Progenitor cell of endocrine pancreas (in vitro differentiated cells): Measurements from ENCODE around the gene DIP2C. TPM values are rescaled to one million over a fixed set of nuclear protein-coding genes. Genes with fewer than 3 reads are reported as not detected.

Experiments used
- DNase-seq: peaks from one replicate; pipeline ENCODE4 v3.0.0; 2021; ENCODE audit warnings: low spot score; ENCODE audit not compliant: unreplicated experiment
- H3K27ac Mint-ChIP-seq: 2 replicates; pipeline ENCODE4 v1.8.0; 2021; ENCODE audit warnings: mild to moderate bottlenecking, moderate library complexity, mixed read lengths
- H3K27me3 Mint-ChIP-seq: 2 replicates; pipeline ENCODE4 v1.8.0; 2021; ENCODE audit warnings: mixed read lengths
- H3K36me3 Mint-ChIP-seq: 2 replicates; pipeline ENCODE4 v1.8.0; 2022; ENCODE audit warnings: mixed read lengths; ENCODE audit not compliant: insufficient read depth
- H3K4me1 Mint-ChIP-seq: 2 replicates; pipeline ENCODE4 v1.8.0; 2021; ENCODE audit warnings: low read depth, mixed read lengths
- H3K4me3 Mint-ChIP-seq: 2 replicates; pipeline ENCODE4 v1.8.0; 2021; ENCODE audit warnings: low read depth, mild to moderate bottlenecking, moderate library complexity, mixed read lengths
- H3K9me3 Mint-ChIP-seq: 2 replicates; pipeline ENCODE4 v1.8.0; 2021; ENCODE audit warnings: low read depth, mixed read lengths
- total RNA-seq: library from RNA; stranded (reverse); gene quantifications from 2 replicates; pipeline ENCODE4 v1.2.1, GENCODE V29; 2021
- TF ChIP-seq, protein P1 (sequence below): fragments of 200-600 bp; sonication (generic); IDR thresholded peaks from one replicate; pipeline ENCODE4 v1.5.0; 2021; ENCODE audit warnings: antibody characterized with exemption, mild to moderate bottlenecking; ENCODE audit not compliant: unreplicated experiment

DIP2C gene
- total RNA-seq, 1 donor from 2014 or later = 27.2 TPM

DNA sequence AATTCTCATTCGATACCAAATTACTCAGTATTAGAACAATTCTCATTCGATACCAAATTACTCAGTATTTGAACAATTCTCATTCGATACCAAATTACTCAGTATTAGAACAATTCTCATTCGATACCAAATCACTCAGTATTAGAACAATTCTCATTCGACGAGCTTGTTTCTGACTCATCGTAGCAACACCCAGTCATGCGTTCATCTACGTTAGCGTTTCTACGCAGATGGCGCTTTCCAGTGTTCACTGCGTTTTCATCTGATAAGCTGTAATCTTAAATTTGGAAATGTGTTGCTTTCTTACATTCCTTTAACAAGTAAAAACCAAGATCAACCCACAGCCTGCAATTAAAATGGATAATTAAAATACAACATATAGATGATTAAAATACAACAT, 277.9 kb downstream of the DIP2C start:
- H3K4me1 Mint-ChIP-seq = peaks cover 6% of the 10 kb centered on the region
- peaks cover 37% of the 10 kb centered on the region for H3K36me3 Mint-ChIP-seq
- TF ChIP-seq, protein P1, sequence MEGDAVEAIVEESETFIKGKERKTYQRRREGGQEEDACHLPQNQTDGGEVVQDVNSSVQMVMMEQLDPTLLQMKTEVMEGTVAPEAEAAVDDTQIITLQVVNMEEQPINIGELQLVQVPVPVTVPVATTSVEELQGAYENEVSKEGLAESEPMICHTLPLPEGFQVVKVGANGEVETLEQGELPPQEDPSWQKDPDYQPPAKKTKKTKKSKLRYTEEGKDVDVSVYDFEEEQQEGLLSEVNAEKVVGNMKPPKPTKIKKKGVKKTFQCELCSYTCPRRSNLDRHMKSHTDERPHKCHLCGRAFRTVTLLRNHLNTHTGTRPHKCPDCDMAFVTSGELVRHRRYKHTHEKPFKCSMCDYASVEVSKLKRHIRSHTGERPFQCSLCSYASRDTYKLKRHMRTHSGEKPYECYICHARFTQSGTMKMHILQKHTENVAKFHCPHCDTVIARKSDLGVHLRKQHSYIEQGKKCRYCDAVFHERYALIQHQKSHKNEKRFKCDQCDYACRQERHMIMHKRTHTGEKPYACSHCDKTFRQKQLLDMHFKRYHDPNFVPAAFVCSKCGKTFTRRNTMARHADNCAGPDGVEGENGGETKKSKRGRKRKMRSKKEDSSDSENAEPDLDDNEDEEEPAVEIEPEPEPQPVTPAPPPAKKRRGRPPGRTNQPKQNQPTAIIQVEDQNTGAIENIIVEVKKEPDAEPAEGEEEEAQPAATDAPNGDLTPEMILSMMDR = no peak
- no peak overlapping the region for H3K27ac Mint-ChIP-seq
- no peaks in the 10 kb centered on the region for H3K27me3 Mint-ChIP-seq
- no peak for DNase-seq
- H3K9me3 Mint-ChIP-seq = no peaks in the 10 kb centered on the region
- H3K4me3 Mint-ChIP-seq = no peak overlapping the region

DNA sequence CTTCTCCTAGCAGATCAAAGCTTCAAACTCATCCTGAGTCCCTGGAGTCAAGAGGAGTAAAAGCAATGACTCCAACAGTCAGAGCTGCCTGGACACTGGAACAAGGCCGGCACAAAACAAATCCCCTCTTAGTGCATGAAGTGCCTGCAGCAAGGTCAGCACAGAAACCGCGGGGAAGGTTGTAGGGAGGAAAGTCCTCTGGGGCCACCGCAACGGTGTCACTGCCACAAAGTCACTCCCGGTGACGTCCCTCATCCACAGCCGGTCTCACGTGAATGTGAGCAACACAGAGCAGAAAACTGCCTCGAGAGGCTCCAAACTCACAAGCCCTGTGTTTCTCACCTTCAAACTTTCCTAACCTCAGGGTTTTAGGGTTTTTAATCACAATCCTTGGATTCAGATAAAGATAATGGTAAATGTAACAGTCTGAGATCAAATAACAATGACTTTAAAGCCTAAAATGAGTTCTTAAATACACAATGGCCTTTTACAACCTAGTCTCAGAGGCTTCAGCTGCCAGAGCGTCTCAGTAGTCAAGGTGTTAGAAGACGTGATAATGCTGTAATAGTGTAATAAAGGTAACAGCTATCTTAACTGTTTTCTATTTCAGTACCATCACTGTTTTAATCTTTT, 279.9 kb downstream of the DIP2C start:
- H3K27me3 Mint-ChIP-seq = no peaks in the 10 kb centered on the region
- DNase-seq = no peak
- H3K4me3 Mint-ChIP-seq = no peak overlapping the region
- H3K27ac Mint-ChIP-seq = no peak overlapping the region
- TF ChIP-seq, protein P1 = no peak
- H3K9me3 Mint-ChIP-seq = no peaks in the 10 kb centered on the region
- H3K36me3 Mint-ChIP-seq = peaks cover 45% of the 10 kb centered on the region
- H3K4me1 Mint-ChIP-seq = peaks cover 6% of the 10 kb centered on the region

DNA sequence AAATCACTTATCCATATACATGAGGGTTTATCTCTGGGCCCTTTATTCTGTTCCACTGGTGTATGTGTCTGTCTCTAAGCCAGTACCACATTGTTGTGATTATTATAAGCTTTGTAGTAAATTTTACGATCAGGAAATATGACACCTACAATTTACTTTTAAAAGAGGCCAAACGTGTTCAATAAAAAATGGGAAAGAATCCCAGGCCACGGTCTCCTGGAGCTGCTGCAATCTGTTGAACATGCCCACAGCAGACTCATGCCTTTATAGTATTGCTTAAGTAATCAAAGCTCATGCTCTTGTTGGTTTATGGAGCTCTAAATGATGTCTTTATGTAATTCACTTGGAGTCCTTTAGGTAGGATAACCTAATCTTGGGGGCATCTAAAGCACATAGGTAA, 281.2 kb downstream of the DIP2C start:
- Mint-ChIP-seq H3K36me3 (peaks cover 49% of the 10 kb centered on the region), H3K27me3 (no peaks in the 10 kb centered on the region), H3K27ac (no peak overlapping the region), H3K4me3 (no peak overlapping the region), H3K9me3 (no peaks in the 10 kb centered on the region), H3K4me1 (peaks cover 4% of the 10 kb centered on the region)
- no peak for DNase-seq
- TF ChIP-seq, protein P1 = no peak

DNA sequence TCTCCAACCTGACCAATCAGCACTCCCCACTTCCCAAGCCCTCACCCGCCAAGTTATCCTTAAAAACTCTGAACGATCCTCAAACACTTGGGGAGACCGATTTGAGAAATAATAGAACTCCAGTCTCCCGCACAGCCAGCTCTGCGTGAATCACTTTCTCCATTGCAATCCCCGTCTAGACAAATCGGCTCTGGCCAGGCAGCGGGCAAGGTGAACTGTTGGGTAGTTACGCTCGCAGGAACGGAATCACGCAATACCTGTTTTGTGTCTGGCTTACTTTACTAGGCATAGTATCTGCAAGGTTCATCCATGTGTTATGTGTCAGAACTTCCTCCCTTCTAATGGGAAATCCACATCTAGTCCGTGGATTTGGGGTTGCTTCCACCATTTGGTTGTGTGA, 282.5 kb downstream of the DIP2C start:
- no peak for DNase-seq
- Mint-ChIP-seq H3K4me3 (no peak overlapping the region), H3K4me1 (peaks cover 2% of the 10 kb centered on the region), H3K27ac (no peak overlapping the region), H3K36me3 (peaks cover 47% of the 10 kb centered on the region), H3K9me3 (no peaks in the 10 kb centered on the region), H3K27me3 (no peaks in the 10 kb centered on the region)
- TF ChIP-seq, protein P1 = no peak

DNA sequence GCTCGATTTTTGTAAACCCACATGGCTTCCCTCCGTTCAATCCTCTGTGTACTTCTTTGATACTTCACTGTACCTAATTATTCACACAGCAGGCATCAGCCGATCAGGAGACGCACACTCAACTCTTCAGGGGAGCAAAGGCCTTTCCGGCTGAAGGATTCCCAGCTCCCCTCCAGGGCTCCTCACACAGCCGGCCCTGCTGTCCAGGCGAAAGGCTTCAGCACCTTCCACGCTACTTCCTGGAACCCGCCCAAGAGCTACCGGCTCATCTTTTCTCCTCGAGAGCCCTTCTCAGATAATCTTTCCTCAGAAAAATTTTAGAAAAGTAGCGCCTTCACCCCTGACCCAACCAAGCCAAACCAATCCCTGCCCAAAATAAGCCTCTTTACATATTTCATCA, 283.8 kb downstream of the DIP2C start:
- TF ChIP-seq, protein P1 = no peak
- no peak for DNase-seq
- Mint-ChIP-seq H3K9me3 (no peaks in the 10 kb centered on the region), H3K27me3 (no peaks in the 10 kb centered on the region), H3K36me3 (peaks cover 43% of the 10 kb centered on the region), H3K4me3 (no peak overlapping the region), H3K27ac (no peak overlapping the region), H3K4me1 (peaks cover 2% of the 10 kb centered on the region)
